Left colon (tissue), 2 donors: ENCODE measurements around the gene EDC4. TPM values are rescaled to one million over a fixed set of nuclear protein-coding genes. Genes with fewer than 3 reads are reported as not detected.

ENCODE experiments used
- ATAC-seq: fragments of 200-7000 bp; cut with Tn5 transposase; one replicate; pipeline ENCODE4 v1.9.1; 2020; ENCODE audit warnings: mild to moderate bottlenecking, moderate library complexity
- DNase-seq, 2 donors: peaks; one replicate each; pipeline ENCODE4 v3.0.0-alpha.2; 2020
- intact Hi-C, 2 donors: fragments of 100-400 bp; cut with DNase I in 1 of 2; cut with micrococcal nuclease in 1 of 2; formaldehyde crosslinking; loops; one replicate each; pipeline versions ENCODE4 v1.11.2 to v1.14.0; 2022; cut with DNase I, micrococcal nuclease
- total RNA-seq, 2 donors: library from RNA; stranded (reverse); fragmentation: NEBNext Ultra II Directional; extraction: Animal tissue kit (Norgen Biotek cat#: 25700); gene quantifications; one replicate each; pipeline ENCODE4 v1.2.1, GENCODE V29; 2021
- donor health status: DM: no; HTN: no; CAD: no.
- donor health status: DM: yes; HTN: yes; CAD: no.

Gene EDC4
- total RNA-seq, 2 donors from 2014 or later, result 54.2 to 76.8 TPM

GRCh38 chr16:67919622-67920221 lies 46.9 kb downstream of the EDC4 start:
- ATAC-seq (no peak), DNase-seq (no peak)
- intact Hi-C loops, result loop anchor here in 1 of 2 donors (10.0 kb wide), 1 partner anchor 105 kb away; no protein-coding TSS in a partner anchor

- DNase-seq, result no peak
- intact Hi-C loops, result loop anchor here in 1 of 2 donors (10.0 kb wide), 1 partner anchor 107 kb away; no protein-coding TSS in a partner anchor
These were observed 49.4 kb downstream of the EDC4 start for GRCh38 chr16:67922221-67922620.

GRCh38 chr16:67922740-67923139 lies 49.9 kb downstream of the EDC4 start:
- DNase-seq (no peak), ATAC-seq (no peak)
- intact Hi-C loops, result loop anchor here in 1 of 2 donors (10.0 kb wide), 1 partner anchor 108 kb away; no protein-coding TSS in a partner anchor

More at GRCh38 chr16:67922221-67922620, 49.4 kb downstream of the EDC4 start:
- ATAC-seq, result no peak

GRCh38 chr16:67923414-67924116 lies 50.7 kb downstream of the EDC4 start:
- ATAC-seq, result no peak
- DNase-seq, result no peak
- intact Hi-C loops, result loop anchor here in 1 of 2 donors (10.0 kb wide), 1 partner anchor 109 kb away; no protein-coding TSS in a partner anchor

- DNase-seq, result no peak
- intact Hi-C loops, result loop anchor here in 1 of 2 donors (10.0 kb wide), 1 partner anchor 110 kb away; no protein-coding TSS in a partner anchor
- no peak for ATAC-seq
These were observed 51.5 kb downstream of the EDC4 start for GRCh38 chr16:67924140-67924906.

GRCh38 chr16:67926181-67926750 lies 53.4 kb downstream of the EDC4 start:
- DNase-seq (no peak), ATAC-seq (no peak)
- intact Hi-C loops, result loop anchor here in 1 of 2 donors (5.0 to 10.0 kb wide), 2 partner anchors 39 to 111 kb away; no protein-coding TSS in a partner anchor

GRCh38 chr16:67927131-67927941 lies 54.5 kb downstream of the EDC4 start:
- no peak for ATAC-seq
- intact Hi-C loops, result loop anchor here in 1 of 2 donors (5.0 to 10.0 kb wide), 2 partner anchors 40 to 113 kb away; no protein-coding TSS in a partner anchor
- DNase-seq, result no peak

- ATAC-seq (peak; percentile 4), DNase-seq (no peak)
- intact Hi-C loops, result loop anchor here in 1 of 2 donors (5.0 to 10.0 kb wide), 2 partner anchors 41 to 113 kb away; no protein-coding TSS in a partner anchor
These were observed 55.3 kb downstream of the EDC4 start for GRCh38 chr16:67928147-67928546.

GRCh38 chr16:67928561-67929364 lies 55.9 kb downstream of the EDC4 start:
- DNase-seq, result peak; percentile 63 to 80
- intact Hi-C loops, result loop anchor here in 1 of 2 donors (5.0 to 10.0 kb wide), 2 partner anchors 41 to 114 kb away; no protein-coding TSS in a partner anchor
- ATAC-seq, result peak; percentile 78

GRCh38 chr16:67930191-67930590 lies 57.3 kb downstream of the EDC4 start:
- ATAC-seq (no peak), DNase-seq (no peak)
- intact Hi-C loops, result no loop called here

- ATAC-seq (no peak), DNase-seq (peak in 1 of 2 donors; percentile 14)
- intact Hi-C loops, result no loop called here
These were observed 57.9 kb downstream of the EDC4 start for GRCh38 chr16:67930678-67931211.

Other genes with a start within 250 kb of the EDC4 start
- 1 to 10 TPM; 2.1 to 3.7 TPM for gene CARMIL2, start 227.9 kb upstream of the EDC4 start, total RNA-seq
- gene ACD, start 212.8 kb upstream of the EDC4 start, total RNA-seq, result 1 to 10 TPM; 8.8 to 9.7 TPM
- gene PARD6A, start 212.1 kb upstream of the EDC4 start, total RNA-seq, result 1 to 10 TPM; 4.1 to 4.4 TPM
- gene ENKD1, start 206.3 kb upstream of the EDC4 start, total RNA-seq, result 1 to 10 TPM; 7.4 to 9.0 TPM
- 1 to 10 TPM in 1 of 2 donors, under 1 TPM in 1; 0.92 to 1.5 TPM for gene C16orf86, start 206.2 kb upstream of the EDC4 start, total RNA-seq
- 10 to 100 TPM; 26.8 to 28.7 TPM for gene GFOD2, start 153.7 kb upstream of the EDC4 start, total RNA-seq
- gene RANBP10, start 66.5 kb upstream of the EDC4 start, total RNA-seq, result 10 to 100 TPM; 16.9 to 20.5 TPM
- under 1 TPM; 0.12 to 0.75 TPM for gene TSNAXIP1, start 66.2 kb upstream of the EDC4 start, total RNA-seq
- gene THAP11, start 30.7 kb upstream of the EDC4 start, total RNA-seq, result 10 to 100 TPM; 19.3 to 23.8 TPM
- gene NUTF2, start 26.1 kb upstream of the EDC4 start, total RNA-seq, result 10 to 100 TPM; 57.1 to 59.8 TPM
- gene CENPT, start 25.4 kb upstream of the EDC4 start, total RNA-seq, result 10 to 100 TPM; 29.3 to 43.1 TPM
- gene NRN1L, start 11.8 kb downstream of the EDC4 start, total RNA-seq, result under 1 TPM in 1 of 2 donors, not detected in 1; 0.67 TPM
- 10 to 100 TPM; 31.7 to 36.6 TPM for gene PSKH1, start 20.2 kb downstream of the EDC4 start, total RNA-seq
- 1 to 10 TPM in 1 of 2 donors, under 1 TPM in 1; 0.89 to 1.9 TPM for gene CTRL, start 58.8 kb downstream of the EDC4 start, total RNA-seq
- 100 to 1,000 TPM; 114 to 164 TPM for gene PSMB10, start 63.8 kb downstream of the EDC4 start, total RNA-seq
- gene LCAT, start 71.1 kb downstream of the EDC4 start, total RNA-seq, result 1 to 10 TPM; 2.3 to 5.0 TPM
- 10 to 100 TPM; 12.0 to 16.9 TPM for gene SLC12A4, start 95.6 kb downstream of the EDC4 start, total RNA-seq
- gene DPEP3, start 107.4 kb downstream of the EDC4 start, total RNA-seq, result under 1 TPM in 1 of 2 donors, not detected in 1; 0.28 TPM
- gene DPEP2, start 126.4 kb downstream of the EDC4 start, total RNA-seq, result 1 to 10 TPM in 1 of 2 donors, under 1 TPM in 1; 0.82 to 2.5 TPM
- gene DPEP2NB, start 142.9 kb downstream of the EDC4 start, total RNA-seq, result not detected
- gene DDX28, start 150.2 kb downstream of the EDC4 start, total RNA-seq, result 1 to 10 TPM; 6.7 to 7.1 TPM
- gene DUS2, start 150.2 kb downstream of the EDC4 start, total RNA-seq, result 10 to 100 TPM; 14.1 to 17.4 TPM
- 10 to 100 TPM; 24.6 to 24.9 TPM for gene NFATC3, start 212.3 kb downstream of the EDC4 start, total RNA-seq